Measurements from ENCODE around the gene KCNN3. TPM values are rescaled to one million over a fixed set of nuclear protein-coding genes. Genes with fewer than 3 reads are reported as not detected.

The KCNN3 gene
- total and polyA plus RNA-seq, 4 donors: 0.47 to 4.9 (median 1.9) TPM

GRCh38 chr1:154860156-154860870 is 9.8 kb downstream of the KCNN3 start:
- no peak overlapping the region for H3K4me3 ChIP-seq
- H3K27ac ChIP-seq (ENCODE audit: low read depth in 1 of 2, low read length in 1 of 2): peak overlapping the region in 1 of 2 donors; percentile 17
- H3K27me3 ChIP-seq (ENCODE audit: control insufficient read depth in 3 of 3, insufficient read depth in 3 of 3, low read length in 2 of 3): peaks cover 0 to 2% (median 0%) of the 10 kb centered on the region in 3 donors
- 59 to 65% methylated on average over 12 of the region's 12 CpGs for WGBS, 2 donors
- ATAC-seq (ENCODE audit: insufficient read depth, low FRiP score) (peak; percentile 10), DNase-seq (no peak)
- no peaks in the 10 kb centered on the region for H3K36me3 ChIP-seq (ENCODE audit: control insufficient read depth in 4 of 4, insufficient read depth in 4 of 4, low read length in 4 of 4)
- no peak for TF ChIP-seq CTCF (IDR thresholded peaks at IDR 0.05; ENCODE audit: control extremely low read depth, extremely low read depth)
- peaks cover 0 to 11% (median 3%) of the 10 kb centered on the region in 5 donors for H3K4me1 ChIP-seq (ENCODE audit: control insufficient read depth in 5 of 5, insufficient read depth in 5 of 5, low read length in 5 of 5)
- no peaks in the 10 kb centered on the region for H3K9me3 ChIP-seq (ENCODE audit: control insufficient read depth in 4 of 4, insufficient read depth in 3 of 4, low read length in 3 of 4)
- no peak overlapping the region for H3K9ac ChIP-seq (ENCODE audit: insufficient read depth in 1 of 2, low read length in 2 of 2)

- WGBS, 2 donors: 49 to 69% methylated on average over 2 of the region's 2 CpGs
- no peaks in the 10 kb centered on the region for H3K9me3 ChIP-seq (ENCODE audit: control insufficient read depth in 4 of 4, insufficient read depth in 3 of 4, low read length in 3 of 4)
- peak overlapping the region in 1 of 2 donors; percentile 19 for H3K27ac ChIP-seq (ENCODE audit: low read depth in 1 of 2, low read length in 1 of 2)
- ATAC-seq (ENCODE audit: insufficient read depth, low FRiP score): peak; percentile 54
- peaks cover 0 to 11% (median 3%) of the 10 kb centered on the region in 5 donors for H3K4me1 ChIP-seq (ENCODE audit: control insufficient read depth in 5 of 5, insufficient read depth in 5 of 5, low read length in 5 of 5)
- H3K27me3 ChIP-seq (ENCODE audit: control insufficient read depth in 3 of 3, insufficient read depth in 3 of 3, low read length in 2 of 3): no peaks in the 10 kb centered on the region
- TF ChIP-seq CTCF (IDR thresholded peaks at IDR 0.05; ENCODE audit: control extremely low read depth, extremely low read depth): no peak
- no peak overlapping the region for H3K9ac ChIP-seq (ENCODE audit: insufficient read depth in 1 of 2, low read length in 2 of 2)
- no peaks in the 10 kb centered on the region for H3K36me3 ChIP-seq (ENCODE audit: control insufficient read depth in 4 of 4, insufficient read depth in 4 of 4, low read length in 4 of 4)
- DNase-seq: no peak
- H3K4me3 ChIP-seq: no peak overlapping the region
Measured at GRCh38 chr1:154859786-154860155, 10.3 kb downstream of the KCNN3 start.

- peak overlapping the region in 1 of 2 donors; percentile 19 for H3K27ac ChIP-seq (ENCODE audit: low read depth in 1 of 2, low read length in 1 of 2)
- ATAC-seq (ENCODE audit: insufficient read depth, low FRiP score): no peak
Measured at GRCh38 chr1:154859151-154859785, 10.8 kb downstream of the KCNN3 start.

More at GRCh38 chr1:154859151-154859785, 10.8 kb downstream of the KCNN3 start:
- no peak for TF ChIP-seq CTCF (IDR thresholded peaks at IDR 0.05; ENCODE audit: control extremely low read depth, extremely low read depth)
- H3K4me1 ChIP-seq (ENCODE audit: control insufficient read depth in 5 of 5, insufficient read depth in 5 of 5, low read length in 5 of 5): peaks cover 0 to 11% (median 3%) of the 10 kb centered on the region in 5 donors
- no peak overlapping the region for H3K9ac ChIP-seq (ENCODE audit: insufficient read depth in 1 of 2, low read length in 2 of 2)
- no peak for DNase-seq
- H3K4me3 ChIP-seq: no peak overlapping the region
- H3K27me3 ChIP-seq (ENCODE audit: control insufficient read depth in 3 of 3, insufficient read depth in 3 of 3, low read length in 2 of 3): no peaks in the 10 kb centered on the region
- H3K36me3 ChIP-seq (ENCODE audit: control insufficient read depth in 4 of 4, insufficient read depth in 4 of 4, low read length in 4 of 4): no peaks in the 10 kb centered on the region
- no peaks in the 10 kb centered on the region for H3K9me3 ChIP-seq (ENCODE audit: control insufficient read depth in 4 of 4, insufficient read depth in 3 of 4, low read length in 3 of 4)
- 92 to 94% methylated on average over 9 of the region's 9 CpGs for WGBS, 2 donors

Data from lung (tissue), 12 donors.